GM19239 (cell line): ENCODE data around the gene NKX2-2.
A peak's percentile ranks its signal among the peaks of the same experiment; 100 is the strongest.
"Not testable (repeated sequence)": the region's sequence is repeated elsewhere in the genome, so short reads cannot be mapped to it uniquely, and the experiment has no call there.

Experiments
- DNase-seq: peaks from one replicate; pipeline ENCODE4 v3.0.0; 2011; ENCODE audit warnings: low spot score; ENCODE audit not compliant: insufficient read length
- FAIRE-seq: peaks from 2 replicates; lab custom pipeline; 2011; peaks lifted over from hg19 to GRCh38; lab: Jason Lieb, UNC

Gene NKX2-2

GRCh38 chr20:21510414-21511384 lies 3.2 kb downstream of the NKX2-2 start:
- peak; percentile 22 for DNase-seq
- FAIRE-seq = no peak

GRCh38 chr20:21509597-21510371 lies 4.1 kb downstream of the NKX2-2 start:
- DNase-seq (peak; percentile 22), FAIRE-seq (no peak)

GRCh38 chr20:21509079-21509596 lies 4.7 kb downstream of the NKX2-2 start:
- DNase-seq (no peak), FAIRE-seq (no peak)

- FAIRE-seq = no peak
- no peak for DNase-seq
Observed at GRCh38 chr20:21508230-21509078, 5.4 kb downstream of the NKX2-2 start.

- DNase-seq (no peak), FAIRE-seq (no peak)
Observed at GRCh38 chr20:21507400-21508229, 6.2 kb downstream of the NKX2-2 start.

GRCh38 chr20:21505810-21506530 lies 7.9 kb downstream of the NKX2-2 start:
- FAIRE-seq (no peak), DNase-seq (peak; percentile 75)

GRCh38 chr20:21505161-21505809 lies 8.6 kb downstream of the NKX2-2 start:
- DNase-seq (peak; percentile 80), FAIRE-seq (peak; percentile 84)

GRCh38 chr20:21504323-21504722 lies 9.5 kb downstream of the NKX2-2 start:
- FAIRE-seq (no peak), DNase-seq (no peak)

- DNase-seq (peak; percentile 60), FAIRE-seq (peak; percentile 26)
Observed at GRCh38 chr20:21503345-21503744, 10.5 kb downstream of the NKX2-2 start.

GRCh38 chr20:21501184-21501583 lies 12.7 kb downstream of the NKX2-2 start:
- DNase-seq (no peak), FAIRE-seq (no peak)

- no peak for FAIRE-seq
Observed at GRCh38 chr20:21500599-21500998, 13.3 kb downstream of the NKX2-2 start.

GRCh38 chr20:21499641-21500040 lies 14.2 kb downstream of the NKX2-2 start:
- FAIRE-seq = no peak
- DNase-seq = no peak

More at GRCh38 chr20:21500599-21500998, 13.3 kb downstream of the NKX2-2 start:
- no peak for DNase-seq

GRCh38 chr20:21498635-21499034 lies 15.2 kb downstream of the NKX2-2 start:
- no peak for FAIRE-seq

GRCh38 chr20:21498195-21498594 lies 15.7 kb downstream of the NKX2-2 start:
- DNase-seq = no peak
- no peak for FAIRE-seq

More at GRCh38 chr20:21498635-21499034, 15.2 kb downstream of the NKX2-2 start:
- no peak for DNase-seq

- FAIRE-seq (no peak), DNase-seq (no peak)
Observed at GRCh38 chr20:21496452-21496851, 17.4 kb downstream of the NKX2-2 start.

GRCh38 chr20:21493049-21493448 lies 20.8 kb downstream of the NKX2-2 start:
- FAIRE-seq (no peak), DNase-seq (no peak)

- FAIRE-seq = no peak
- DNase-seq = no peak
Observed at GRCh38 chr20:21490105-21490504, 23.8 kb downstream of the NKX2-2 start.

- not testable (repeated sequence) for FAIRE-seq, DNase-seq
Observed at GRCh38 chr20:21480144-21480543, 33.7 kb downstream of the NKX2-2 start.
